Measurements from ENCODE around the gene CPN1.

Gene CPN1

GRCh38 chr10:99995713-99996112, 86.0 kb downstream of the CPN1 start:
- no peak for DNase-seq (ENCODE audit: low read depth)

DNA sequence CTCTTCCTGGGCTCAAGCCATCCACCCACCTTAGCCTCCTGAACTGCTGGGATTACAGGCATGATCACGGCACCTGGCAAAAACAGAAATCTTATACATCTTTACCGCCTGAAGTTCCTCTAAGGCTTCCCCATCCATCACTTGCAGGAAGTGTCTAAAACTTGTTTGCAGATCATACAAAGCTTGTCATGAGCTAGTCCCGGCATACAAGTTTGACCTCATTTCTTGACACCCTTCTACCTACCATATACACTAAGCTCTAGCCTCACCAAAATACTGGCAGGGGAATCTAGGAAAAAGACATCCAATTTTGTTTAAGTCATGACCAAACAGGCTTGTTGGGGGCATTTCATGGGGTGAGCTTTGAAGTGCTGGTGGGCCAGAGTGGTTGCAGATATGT, 86.4 kb downstream of the CPN1 start:
- DNase-seq (ENCODE audit: low read depth) = no peak

GRCh38 chr10:99994801-99995200, 86.9 kb downstream of the CPN1 start:
- DNase-seq (ENCODE audit: low read depth) = no peak

- no peak for DNase-seq (ENCODE audit: low read depth)
Measured at GRCh38 chr10:99993701-99994689, 87.7 kb downstream of the CPN1 start.

Measured in stimulated activated CD8-positive, alpha-beta memory T cell treated with anti-CD3 and anti-CD28 coated beads, Interleukin-15, amount 100 ng/mL, for 24 hours (primary cell).